ENCODE data around the gene ZNF669. TPM values are rescaled to one million over a fixed set of nuclear protein-coding genes. Genes with fewer than 3 reads are reported as not detected.

The ZNF669 gene
- total RNA-seq, 4 donors from 2014 or later: 4.8 to 6.2 (median 5.9) TPM

- DNase-seq (ENCODE audit: extremely low spot score): no peak
- H3K4me1 ChIP-seq: peaks cover 0 to 19% (median 15%) of the 10 kb centered on the region in 4 donors
- no peak for TF ChIP-seq EP300 (IDR thresholded peaks at IDR 0.05)
- no peak for TF ChIP-seq POLR2AphosphoS5 (IDR thresholded peaks at IDR 0.05)
- TF ChIP-seq CTCF (IDR thresholded peaks at IDR 0.05): no peak
- no peak for TF ChIP-seq POLR2A (IDR thresholded peaks at IDR 0.05; ENCODE audit: low read depth)
- 93% methylated on average over 2 of the region's 2 CpGs for WGBS
- no peaks in the 10 kb centered on the region for H3K27me3 ChIP-seq
- H3K27ac ChIP-seq (replicated peaks in 1 of 4): no peak overlapping the region
- H3K4me3 ChIP-seq: no peak overlapping the region
- no peaks in the 10 kb centered on the region for H3K9me3 ChIP-seq
- no peaks in the 10 kb centered on the region for H3K36me3 ChIP-seq
- intact Hi-C loops (cut with DNase I): no loop called here
These were observed 48.1 kb downstream of the ZNF669 start for GRCh38 chr1:247056071-247056470.

GRCh38 chr1:247054992-247055415 is 49.2 kb downstream of the ZNF669 start:
- H3K4me1 ChIP-seq: peaks cover 0 to 19% (median 15%) of the 10 kb centered on the region in 4 donors
- no peak overlapping the region for H3K27ac ChIP-seq (replicated peaks in 1 of 4)
- H3K36me3 ChIP-seq: no peaks in the 10 kb centered on the region
- TF ChIP-seq POLR2AphosphoS5 (IDR thresholded peaks at IDR 0.05): no peak
- no peak for TF ChIP-seq CTCF (IDR thresholded peaks at IDR 0.05)
- TF ChIP-seq POLR2A (IDR thresholded peaks at IDR 0.05; ENCODE audit: low read depth): no peak
- no peak for TF ChIP-seq EP300 (IDR thresholded peaks at IDR 0.05)
- no peaks in the 10 kb centered on the region for H3K9me3 ChIP-seq
- WGBS: 43% methylated on average over 2 of the region's 2 CpGs
- DNase-seq (ENCODE audit: extremely low spot score): no peak
- H3K4me3 ChIP-seq: no peak overlapping the region
- intact Hi-C loops (cut with DNase I): no loop called here
- H3K27me3 ChIP-seq: no peaks in the 10 kb centered on the region

Other genes starting within 250 kb of the ZNF669 start
- 10 to 100 TPM; 30.7 to 45.3 (median 42.0) TPM for gene AHCTF1, start 172.4 kb downstream of the ZNF669 start, total RNA-seq
- not detected for gene ZNF695, start 96.3 kb downstream of the ZNF669 start, total RNA-seq
- gene ZNF670, start 25.5 kb downstream of the ZNF669 start, total RNA-seq: 1 to 10 TPM; 2.1 to 4.0 (median 2.3) TPM
- 10 to 100 TPM; 21.6 to 62.7 (median 43.3) TPM for gene ZNF124, start 67.7 kb upstream of the ZNF669 start, total RNA-seq
- gene VN1R5, start 151.7 kb upstream of the ZNF669 start, total RNA-seq: not detected
- 10 to 100 TPM; 23.7 to 34.3 (median 33.3) TPM for gene ZNF496, start 227.5 kb upstream of the ZNF669 start, total RNA-seq

Measured in esophagus muscularis mucosa (tissue), 4 donors.